Fibroblast of skin of abdomen (primary cell): ENCODE results near the gene LILRA6.

Experiments
- DNase-seq: peaks from one replicate; pipeline ENCODE4 v3.0.0-alpha.2; 2013

LILRA6 gene

DNA sequence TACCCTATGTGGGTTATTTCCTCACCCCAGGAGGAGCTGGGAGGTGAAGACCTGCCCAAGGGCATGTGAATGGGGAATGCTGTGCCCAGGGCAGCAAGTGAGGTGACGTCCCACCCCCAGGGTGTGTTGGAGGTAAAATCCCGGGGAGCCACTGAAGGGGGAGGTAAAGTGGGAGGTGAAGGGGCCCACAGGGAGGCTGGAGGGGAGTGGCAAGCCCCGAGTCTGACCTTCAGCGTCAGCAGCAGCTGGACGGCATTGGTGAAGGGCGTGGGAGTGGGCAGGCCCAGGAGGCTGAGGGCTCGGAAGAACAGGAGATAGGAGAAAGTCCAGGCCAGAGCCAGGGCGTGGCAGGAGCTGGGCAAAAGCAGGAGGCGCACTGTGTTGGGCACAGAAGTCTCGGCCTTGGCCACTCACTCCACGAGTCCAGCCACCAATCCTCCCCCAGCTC is 55.6 kb downstream of the LILRA6 start:
- DNase-seq, result no peak
